ENCODE data around the gene RASGRF1.

Gene RASGRF1

DNA sequence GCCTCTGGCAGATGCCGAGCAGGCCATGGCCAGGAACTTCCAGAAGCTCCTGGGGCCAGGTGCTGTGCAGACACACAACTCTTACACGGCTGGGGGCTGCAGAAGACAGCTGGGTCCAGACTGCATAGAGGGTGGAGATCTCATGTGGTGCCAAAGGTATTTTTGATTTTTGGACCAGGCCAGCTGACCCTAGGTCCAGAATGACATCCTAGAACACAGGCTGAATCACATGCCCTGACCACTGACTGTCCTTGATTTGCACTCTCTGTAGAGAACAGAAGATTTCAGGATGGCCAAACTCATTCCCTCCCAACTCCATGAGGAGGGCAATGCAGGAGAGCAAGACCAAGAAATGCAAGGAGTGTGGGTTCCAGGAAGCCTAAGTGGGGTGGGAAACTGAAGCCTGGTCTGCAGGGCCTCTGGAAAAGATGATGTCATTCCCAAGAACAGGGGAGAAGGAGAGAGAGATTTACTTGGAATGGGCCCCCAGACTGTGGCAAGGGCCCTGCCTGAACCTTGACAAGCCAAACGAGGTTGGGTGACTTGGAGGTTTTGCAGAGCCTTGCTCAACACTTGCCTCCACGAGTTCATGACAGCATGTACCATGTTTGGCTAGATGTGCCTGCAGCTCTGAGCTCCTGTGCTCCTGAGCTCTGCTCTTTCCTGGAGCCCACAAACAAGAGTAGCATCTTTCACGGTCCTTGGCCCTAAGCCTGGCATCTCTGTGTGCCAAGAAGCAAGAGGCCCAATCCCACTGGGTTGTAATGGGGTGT, 107.2 kb downstream of the RASGRF1 start:
- DNase-seq (ENCODE audit: low read depth), result no peak

DNA sequence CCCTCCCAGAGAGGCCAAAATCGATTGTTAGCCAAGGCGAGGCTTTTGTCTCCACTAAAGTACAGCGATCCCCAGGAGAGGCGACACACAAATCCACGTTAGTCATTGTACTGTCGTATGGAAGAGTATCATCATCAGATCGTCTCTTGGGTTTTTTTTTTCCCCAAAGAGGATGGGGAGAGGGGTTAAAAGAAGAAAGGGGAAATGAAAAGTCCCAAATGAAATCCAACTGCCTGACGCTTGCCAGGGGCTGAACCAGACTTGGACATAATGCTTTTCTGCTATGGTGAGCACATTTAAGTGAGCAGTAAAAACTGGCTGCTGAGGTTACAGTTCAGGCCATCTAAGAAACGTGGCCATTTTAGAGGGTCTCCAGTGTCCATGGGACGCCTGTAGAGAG, 107.8 kb downstream of the RASGRF1 start:
- no peak for DNase-seq (ENCODE audit: low read depth)

DNA sequence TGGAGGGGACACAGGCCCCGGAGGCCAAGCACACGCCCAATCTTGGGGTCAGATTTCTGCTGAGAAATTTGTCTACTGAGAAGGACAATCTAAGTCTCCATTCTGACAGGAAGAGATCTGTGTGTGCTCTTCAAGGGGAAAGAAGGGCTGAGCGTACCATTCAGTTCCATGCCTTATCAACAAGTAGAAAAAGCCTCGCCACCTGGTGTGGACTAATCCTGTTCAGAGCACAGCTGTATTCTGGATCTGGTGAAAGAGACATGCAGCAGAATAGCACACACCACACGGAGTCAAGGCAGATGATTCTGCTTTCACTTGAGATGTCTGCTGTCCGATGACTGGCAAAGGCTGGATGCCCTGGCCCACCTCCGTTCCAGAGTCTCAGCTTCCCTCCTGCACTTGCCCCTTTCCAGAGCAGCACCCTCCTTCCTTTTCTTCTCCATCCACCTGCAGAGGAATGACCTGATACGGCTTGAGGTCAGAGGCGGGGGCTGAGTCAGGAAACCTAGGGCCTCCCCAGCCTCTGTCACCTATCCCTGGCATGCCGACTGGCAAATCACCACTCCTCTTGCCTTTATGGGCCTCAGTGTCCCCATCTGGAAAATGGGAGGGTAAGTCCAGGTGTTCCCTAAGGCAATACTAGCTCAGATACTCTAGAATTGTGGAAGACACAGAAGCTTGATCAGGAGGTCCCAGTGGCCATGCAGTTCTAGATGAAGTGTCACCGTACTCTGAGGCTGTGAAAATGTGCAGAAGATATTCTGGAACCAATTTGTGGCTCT, 108.9 kb downstream of the RASGRF1 start:
- DNase-seq (ENCODE audit: low read depth), result no peak

DNA sequence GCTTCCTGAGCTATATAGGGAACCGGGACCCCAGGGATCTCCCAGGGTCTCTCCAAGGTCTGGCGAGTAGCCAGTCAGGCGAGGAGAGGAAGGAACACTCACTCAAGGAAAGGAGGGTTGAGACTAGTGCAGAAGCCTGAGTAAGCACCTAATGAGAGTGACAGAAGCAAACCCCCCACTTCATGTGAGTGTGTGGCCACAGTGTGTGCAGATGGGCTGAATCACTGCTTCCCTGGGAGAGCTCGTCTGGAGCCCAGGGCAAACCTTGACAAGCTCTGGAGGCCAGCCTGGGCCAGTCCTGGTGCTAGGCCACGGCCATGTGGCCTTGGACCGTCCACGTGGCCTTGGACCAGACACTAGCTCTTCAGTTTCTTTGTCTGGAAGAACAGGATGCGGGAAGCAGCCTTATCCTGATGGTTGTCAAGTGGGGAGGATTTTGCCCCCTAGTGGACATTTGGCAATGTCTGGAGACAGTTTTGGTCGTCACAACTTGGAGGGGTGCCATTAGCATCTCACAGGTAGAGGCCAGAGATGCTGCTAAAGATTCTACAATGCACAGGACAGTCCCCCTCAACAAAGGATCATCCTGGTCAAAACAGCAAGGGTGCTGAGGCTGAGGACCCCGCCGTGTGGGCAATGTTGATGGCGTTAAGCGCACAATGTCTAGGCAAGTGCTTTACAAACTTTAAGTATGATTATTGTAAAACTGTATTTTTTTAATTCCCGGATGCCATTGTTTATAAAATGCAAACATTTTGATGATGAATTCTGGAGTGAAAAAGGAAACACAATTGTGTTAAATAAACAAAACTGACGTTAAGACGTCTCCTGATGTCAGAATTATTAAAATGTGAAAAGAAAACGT, 110.9 kb downstream of the RASGRF1 start:
- DNase-seq (ENCODE audit: low read depth), result no peak

DNA sequence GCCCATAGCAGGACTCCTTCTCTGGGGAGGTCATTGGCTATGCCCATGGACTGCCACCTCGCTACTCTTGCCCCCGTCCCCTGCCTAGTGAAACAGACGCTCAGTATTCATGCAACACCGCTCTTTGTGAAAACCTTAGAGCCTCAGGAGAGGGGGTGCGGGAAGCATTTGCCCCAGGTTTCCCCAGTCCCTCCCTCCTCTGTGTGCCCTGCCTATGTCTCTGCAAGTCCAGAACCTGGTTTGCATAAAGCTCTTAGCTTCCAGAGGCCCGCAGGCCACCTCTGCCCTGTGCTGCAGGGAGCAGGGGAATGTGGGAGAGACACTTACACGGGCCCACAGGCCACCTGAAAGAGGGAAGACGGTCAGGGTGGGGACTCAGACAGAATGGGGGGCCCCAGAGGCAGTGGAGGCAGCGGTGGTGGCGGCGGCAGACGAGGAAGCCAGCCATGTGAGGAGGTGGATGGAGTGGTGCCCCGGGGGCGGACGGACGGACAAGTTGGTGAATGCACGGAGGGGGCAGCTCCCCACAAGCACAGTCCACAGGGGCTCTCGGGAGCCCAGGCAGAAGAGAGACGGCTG, 111.9 kb downstream of the RASGRF1 start:
- DNase-seq (ENCODE audit: low read depth), result no peak

DNA sequence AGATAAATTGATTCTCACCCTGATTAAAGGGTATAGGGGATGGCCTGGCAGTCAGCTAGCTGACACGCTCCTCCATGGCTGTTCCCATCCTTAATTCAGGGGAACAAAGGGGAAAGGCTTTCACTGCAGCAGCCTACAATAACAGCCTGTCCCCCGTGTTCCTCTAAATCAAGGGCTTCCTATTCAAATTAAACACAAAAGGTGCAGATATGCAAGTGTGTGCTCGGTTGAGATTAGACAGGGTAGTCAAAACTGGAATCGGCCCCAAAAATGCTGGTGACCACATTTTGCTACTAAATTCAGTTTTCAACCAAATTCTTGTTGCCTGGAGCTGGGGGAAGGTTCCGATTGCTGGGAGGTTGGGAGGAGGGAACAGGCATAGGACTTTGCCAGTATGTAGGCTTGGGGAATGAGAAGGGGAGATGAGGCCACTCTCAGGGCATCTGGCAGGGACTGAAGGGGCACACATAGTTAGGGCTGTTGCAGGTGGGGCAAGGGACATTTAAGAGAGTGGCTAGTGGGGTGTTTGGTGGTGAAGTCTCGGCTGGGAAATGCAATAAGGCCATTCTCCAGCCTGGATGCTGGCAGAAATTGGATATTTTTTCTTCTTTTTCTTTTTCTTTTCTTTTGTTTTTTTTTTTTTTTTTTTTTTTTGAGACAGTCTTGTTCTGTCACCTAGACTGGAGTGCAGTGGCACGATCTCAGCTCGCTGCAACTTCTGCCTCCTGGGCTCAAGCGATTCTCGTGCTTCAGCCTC, 112.8 kb downstream of the RASGRF1 start:
- DNase-seq (ENCODE audit: low read depth), result no peak

DNA sequence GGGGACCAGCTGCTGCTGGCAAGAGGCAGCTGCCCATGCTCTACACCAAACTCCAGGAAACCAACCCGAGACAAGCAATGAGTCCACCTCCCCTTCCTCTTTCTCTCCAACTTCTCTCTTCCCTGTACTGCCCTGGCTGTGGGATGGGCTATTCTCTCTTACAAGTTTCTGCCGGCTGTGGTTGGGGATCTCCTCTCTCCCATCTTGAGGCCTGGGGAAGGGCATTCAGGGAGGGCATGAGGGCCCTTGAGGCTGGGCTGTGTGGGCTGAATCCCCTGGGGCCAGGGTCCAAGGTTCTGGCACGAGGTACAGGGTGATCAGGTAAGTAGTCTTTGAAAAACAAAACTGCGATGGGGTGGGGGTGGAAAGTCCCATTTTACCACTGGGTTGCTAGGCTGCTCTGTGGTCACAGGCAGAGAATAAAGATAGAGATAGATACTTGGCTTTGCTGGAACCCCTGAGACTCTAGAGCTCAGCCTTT, 113.4 kb downstream of the RASGRF1 start:
- no peak for DNase-seq (ENCODE audit: low read depth)

DNA sequence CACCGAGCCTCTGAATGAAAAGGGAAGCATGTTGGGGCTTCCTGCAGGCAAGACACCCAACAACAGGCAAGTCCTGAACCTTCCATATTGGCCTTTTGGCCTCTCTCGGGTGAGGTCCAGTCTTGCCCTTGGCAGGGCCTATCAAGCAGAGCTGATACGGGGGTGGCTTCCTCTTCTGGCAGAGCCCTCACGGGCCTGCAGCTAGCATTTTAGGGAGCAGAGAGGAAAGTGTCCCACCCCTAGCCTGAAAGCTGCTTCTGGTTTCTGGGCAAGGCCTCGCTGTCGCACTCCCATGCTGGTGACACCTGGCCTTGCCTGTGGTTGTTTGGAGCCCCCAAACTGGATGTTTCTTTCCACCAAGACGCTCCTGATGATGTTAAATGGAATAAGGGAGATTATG, 113.9 kb downstream of the RASGRF1 start:
- no peak for DNase-seq (ENCODE audit: low read depth)

DNA sequence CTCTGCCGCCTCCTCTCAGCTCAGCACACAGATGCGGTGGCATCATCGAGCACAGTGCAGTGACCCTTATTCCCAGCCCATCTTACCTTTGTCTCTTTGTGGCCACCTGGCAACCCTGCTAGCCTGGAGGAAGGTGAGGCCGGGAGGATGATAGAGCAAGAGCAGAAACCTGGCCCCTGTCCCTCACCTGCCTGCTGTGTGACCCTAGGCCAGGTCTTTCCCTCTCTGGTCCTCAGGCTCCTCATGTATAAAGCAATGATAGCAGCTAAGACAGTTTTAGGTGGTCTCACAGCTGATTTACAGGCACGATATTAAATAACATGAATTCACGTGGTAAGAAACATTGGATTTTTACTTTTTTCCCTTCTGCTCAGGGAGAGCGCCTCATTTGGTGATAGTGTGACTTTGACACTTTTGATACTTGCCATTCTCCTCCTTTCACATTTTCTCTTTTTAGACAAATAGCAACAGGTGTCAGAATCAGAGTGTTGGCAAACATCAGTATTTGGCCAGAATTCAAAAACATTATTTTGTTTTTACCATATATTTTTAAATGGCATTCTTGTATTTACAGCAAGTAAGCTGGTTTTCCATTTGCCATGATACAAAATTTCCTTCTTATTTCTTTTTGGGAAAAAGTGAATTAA, 116.2 kb downstream of the RASGRF1 start:
- DNase-seq (ENCODE audit: low read depth), result no peak

DNA sequence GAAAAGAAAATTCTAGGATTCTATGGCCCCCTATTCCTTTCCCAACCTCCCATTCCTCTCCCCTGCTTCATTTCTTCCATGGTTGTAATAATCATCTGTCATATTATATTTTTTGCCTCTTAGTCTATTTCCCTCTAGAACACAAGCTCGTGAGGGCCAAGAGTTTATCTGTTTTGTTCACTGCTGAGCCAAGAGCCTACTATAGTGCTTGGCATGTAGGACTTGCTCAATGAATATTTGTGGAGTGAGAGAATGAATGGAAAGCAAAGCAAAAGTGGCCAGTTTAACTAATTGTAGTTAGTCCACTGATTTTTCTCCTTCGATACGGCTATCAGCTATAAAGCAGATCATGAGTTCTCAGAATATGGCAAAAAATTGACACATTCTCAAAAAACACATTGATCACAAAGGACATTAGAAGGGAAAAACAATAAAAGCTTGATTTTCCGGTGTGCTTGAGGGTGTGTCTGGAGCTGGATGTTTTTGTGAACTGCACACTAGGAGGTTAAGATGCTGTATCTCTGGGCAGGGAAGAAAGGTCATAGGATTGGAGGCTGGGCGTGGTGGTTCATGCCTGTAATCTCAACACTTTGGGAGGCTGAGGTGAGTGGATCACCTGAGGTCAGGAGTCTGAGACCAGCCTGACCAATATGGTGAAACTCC, 120.8 kb downstream of the RASGRF1 start:
- DNase-seq (ENCODE audit: low read depth), result no peak

DNA sequence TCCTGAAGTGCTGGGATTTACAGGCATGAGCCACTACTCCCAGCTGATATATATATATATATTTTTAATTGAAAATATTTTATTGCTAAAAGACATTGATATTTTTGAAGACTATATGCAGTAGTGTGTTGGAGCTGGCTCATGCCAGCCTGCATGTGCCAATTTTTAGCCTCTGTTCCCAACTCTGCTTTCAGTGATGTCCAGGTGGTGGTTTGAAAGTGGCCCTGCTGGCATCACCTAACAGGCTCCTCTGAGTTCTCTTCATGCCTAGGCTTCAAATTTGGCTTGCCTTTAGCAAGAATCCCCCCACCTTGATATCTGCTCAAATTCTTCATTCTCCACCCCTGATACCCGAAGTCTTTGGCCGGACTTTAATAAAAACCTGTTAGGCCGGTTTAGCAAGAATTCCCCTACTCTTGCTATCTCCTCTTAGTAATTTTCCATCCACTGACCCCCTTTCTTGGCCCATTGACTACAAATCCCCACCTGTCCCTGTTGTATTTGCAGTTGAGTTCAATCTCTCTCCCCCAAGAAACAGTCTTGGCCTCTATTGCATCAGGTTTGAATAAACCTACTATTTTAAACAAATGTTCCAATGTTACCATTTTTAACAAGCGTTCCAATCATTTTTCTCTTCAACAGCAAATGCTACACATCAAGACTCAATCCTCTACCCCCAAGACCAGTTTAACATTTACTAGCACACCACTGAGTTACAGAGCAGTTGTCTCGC, 121.9 kb downstream of the RASGRF1 start:
- no peak for DNase-seq (ENCODE audit: low read depth)

DNA sequence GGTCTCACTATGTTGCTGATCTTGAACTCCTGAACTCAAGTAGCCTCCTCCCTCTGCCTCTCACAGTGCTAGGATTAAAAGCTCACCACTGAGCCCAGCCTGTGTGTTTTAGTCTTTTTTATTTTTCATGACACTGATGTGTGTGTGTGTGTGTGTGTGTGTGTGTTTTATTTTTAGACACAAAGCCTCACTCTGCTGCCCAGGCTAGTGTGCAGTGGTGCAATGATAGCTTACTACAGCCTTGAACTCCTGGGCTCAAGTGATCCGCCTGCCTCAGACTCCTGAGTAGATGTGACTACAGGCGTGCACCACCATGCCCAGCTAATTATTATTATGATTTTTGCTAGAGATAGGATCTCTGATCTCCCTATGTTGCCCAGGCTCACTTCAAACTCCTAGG, 122.5 kb downstream of the RASGRF1 start:
- no peak for DNase-seq (ENCODE audit: low read depth)

DNA sequence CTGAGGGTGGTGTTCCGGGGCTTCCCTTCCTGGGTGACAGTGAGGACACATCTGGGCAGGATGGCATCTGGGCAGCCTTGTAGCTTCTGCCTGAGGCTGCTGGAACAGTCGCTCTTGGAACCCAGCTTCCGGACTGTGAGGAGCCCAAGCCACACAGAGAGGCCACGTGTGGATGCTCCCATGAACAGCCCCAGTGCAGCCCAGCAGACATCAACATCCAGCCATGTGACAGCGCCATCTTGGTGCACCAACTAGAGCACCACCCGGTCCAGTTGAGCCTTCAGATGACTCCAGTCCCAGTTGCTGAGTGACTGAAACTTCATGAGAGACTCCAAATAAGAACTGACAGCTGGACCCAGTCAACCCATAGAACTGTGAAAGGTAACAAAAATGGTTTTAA, 130.3 kb downstream of the RASGRF1 start:
- DNase-seq (ENCODE audit: low read depth), result no peak

DNA sequence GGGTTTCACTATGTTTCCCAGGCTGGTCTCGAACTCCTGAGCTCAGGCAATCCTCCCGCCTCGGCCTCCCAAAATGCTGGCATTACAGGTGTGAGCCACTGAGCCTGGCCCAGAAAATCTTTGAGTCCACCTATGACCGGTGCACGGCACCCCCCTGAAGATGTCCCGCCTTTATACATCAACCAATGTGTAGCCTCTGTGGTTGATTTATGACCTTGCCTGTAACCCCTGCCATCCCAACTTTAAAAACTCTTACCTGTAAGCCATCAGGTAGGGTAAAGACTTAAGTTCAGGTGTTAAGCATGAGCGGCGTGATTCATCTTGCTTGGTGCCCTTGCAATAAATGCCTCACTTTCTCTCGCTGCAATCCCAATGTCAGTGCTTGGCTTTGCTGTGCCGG, 131.2 kb downstream of the RASGRF1 start:
- DNase-seq (ENCODE audit: low read depth), result no peak

DNA sequence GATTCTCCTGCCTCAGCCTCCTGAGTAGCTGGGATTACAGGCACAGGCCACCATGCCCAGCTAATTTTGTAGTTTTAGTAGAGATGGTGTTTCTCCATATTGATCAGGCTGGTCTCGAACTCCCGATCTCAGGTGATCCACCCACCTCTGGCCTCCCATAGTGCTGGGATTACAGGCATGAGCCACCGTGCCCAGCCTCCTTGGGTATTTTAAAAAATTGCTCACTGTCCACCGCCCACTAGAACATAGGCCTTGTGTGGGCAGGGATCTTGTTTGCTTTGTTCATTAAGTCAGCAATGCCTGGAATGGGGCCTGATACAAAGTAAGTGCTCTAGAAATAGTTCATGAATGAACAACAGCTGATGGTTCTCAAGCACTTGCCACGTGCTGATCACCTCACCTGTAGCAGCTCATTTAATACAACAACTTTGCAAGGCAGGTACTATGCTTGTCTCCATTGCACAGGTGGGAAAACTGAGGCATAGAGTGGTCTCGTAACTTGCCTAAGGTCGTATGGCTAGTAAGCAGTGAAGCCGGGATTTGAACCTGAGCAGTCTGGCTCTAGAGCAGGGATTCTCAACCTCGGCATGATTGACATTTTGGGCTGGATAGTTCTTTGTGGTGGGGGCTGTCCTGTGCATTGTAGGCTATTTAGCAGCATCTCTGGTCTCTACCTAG, 133.0 kb downstream of the RASGRF1 start:
- no peak for DNase-seq (ENCODE audit: low read depth)

DNA sequence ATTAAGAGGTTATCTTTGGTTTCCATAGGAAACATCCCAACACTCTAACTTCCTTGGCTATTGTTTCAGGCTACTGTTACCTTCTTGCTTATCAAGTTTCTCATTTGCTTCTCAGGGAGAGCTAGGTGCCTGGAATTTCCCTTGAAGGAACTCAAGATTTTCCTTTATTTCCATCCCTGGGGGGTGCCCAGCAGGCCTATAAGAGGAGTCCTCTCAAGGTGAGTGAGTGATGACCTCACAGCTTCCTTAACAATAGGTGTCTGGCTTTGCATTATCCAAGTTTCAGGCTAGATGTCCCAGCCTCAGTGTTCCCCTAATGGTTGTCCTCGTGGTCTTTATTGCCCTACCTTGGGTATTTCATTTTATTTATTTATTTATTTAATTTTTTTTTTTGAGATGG, 133.6 kb downstream of the RASGRF1 start:
- DNase-seq (ENCODE audit: low read depth), result no peak

DNA sequence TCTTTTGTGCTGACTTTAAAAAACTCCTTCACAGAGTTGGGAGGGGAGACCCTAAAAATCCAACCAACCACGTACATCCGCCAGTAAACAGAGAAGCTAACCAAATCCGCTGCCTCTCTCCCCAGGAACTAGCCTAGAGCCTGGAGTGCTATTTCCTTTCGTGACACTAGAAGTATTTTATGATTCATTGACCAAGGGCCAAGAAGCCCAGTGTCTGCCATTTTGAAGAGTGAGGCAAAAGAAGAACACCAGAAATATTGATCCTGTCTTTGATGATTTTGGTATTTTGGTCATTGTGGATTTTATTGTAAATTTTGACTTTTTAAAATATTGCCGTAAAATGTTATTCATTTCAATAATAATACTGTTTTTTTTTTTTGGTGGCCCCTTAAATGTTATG, 135.2 kb downstream of the RASGRF1 start:
- no peak for DNase-seq (ENCODE audit: low read depth)

DNA sequence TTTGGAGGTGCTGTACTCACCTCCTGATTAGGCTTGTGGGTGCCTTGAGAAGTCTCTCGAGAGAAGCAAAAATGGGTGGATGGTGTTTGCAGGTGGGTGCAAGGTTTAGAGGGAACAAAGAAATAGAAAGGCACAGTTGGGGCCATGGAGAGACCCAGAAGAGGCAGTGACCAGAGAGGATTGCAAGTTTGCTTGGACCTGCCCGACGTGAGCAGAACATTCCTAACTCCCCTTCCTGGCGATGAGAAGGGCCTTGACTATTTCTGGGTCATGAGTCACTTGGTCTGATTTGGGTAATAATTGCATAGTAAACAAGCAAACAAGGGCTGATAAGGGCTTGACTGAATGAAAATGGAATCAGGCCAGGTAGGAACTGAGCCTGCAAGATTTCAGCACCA, 138.7 kb downstream of the RASGRF1 start:
- DNase-seq (ENCODE audit: low read depth), result no peak

Measured in activated T-helper 1 cell treated with Interleukin-2 at 50 U/mL for 16 hours (primary cell).